Progenitor cell of endocrine pancreas (in vitro differentiated cells): ENCODE results near the gene P3R3URF. TPM values are rescaled to one million over a fixed set of nuclear protein-coding genes. Genes with fewer than 3 reads are reported as not detected.
A peak's percentile ranks its signal among the peaks of the same experiment; 100 is the strongest.

Experiments
- DNase-seq: peaks from one replicate; pipeline ENCODE4 v3.0.0; 2021; ENCODE audit warnings: low spot score; ENCODE audit not compliant: unreplicated experiment
- H3K27ac Mint-ChIP-seq: 2 replicates; pipeline ENCODE4 v1.8.0; 2021; ENCODE audit warnings: mild to moderate bottlenecking, moderate library complexity, mixed read lengths
- H3K27me3 Mint-ChIP-seq: 2 replicates; pipeline ENCODE4 v1.8.0; 2021; ENCODE audit warnings: mixed read lengths
- H3K36me3 Mint-ChIP-seq: 2 replicates; pipeline ENCODE4 v1.8.0; 2022; ENCODE audit warnings: mixed read lengths; ENCODE audit not compliant: insufficient read depth
- H3K4me1 Mint-ChIP-seq: 2 replicates; pipeline ENCODE4 v1.8.0; 2021; ENCODE audit warnings: low read depth, mixed read lengths
- H3K4me3 Mint-ChIP-seq: 2 replicates; pipeline ENCODE4 v1.8.0; 2021; ENCODE audit warnings: low read depth, mild to moderate bottlenecking, moderate library complexity, mixed read lengths
- H3K9me3 Mint-ChIP-seq: 2 replicates; pipeline ENCODE4 v1.8.0; 2021; ENCODE audit warnings: low read depth, mixed read lengths
- total RNA-seq: library from RNA; stranded (reverse); gene quantifications from 2 replicates; pipeline ENCODE4 v1.2.1, GENCODE V29; 2021
- TF ChIP-seq, protein P1 (sequence below): fragments of 200-600 bp; sonication (generic); IDR thresholded peaks from one replicate; pipeline ENCODE4 v1.5.0; 2021; ENCODE audit warnings: antibody characterized with exemption, mild to moderate bottlenecking; ENCODE audit not compliant: unreplicated experiment

Gene P3R3URF
- total RNA-seq, 1 donor from 2014 or later, result not detected

DNA sequence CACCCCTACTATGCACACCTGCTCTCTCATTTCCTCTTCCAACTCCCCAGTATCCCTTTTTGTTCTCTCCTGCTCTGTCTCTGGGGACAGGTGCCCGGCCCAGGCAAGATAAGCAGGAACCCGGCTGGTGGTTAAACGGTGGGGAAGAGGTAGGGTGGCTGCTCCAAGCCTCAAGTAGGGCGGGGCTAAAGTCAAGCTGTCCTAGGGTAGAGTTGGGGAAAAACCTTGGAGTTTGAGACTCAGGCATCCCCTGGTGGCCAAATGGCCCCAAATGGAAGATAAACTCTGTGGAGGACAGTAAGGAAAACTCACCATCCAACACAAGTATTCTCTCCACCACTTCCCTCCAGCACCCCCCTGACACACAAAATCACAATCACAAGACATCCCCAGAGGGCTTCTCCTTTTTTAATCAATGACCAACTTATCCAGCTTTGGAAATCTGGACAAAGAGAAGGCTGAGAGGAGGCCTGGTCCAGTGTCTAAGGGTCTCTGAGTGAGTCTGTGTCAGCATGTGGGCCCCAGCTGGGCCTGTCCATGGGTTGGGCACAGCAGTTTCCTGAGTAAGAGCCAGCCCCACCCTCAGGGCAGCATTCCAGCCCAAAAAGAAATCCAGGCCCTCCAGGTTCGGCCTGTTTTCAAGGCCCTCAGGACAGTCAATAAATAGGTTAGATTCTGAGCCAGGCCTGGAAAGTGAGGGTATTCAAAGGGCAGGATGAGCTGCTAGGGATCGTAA, 12.2 kb upstream of the P3R3URF start:
- Mint-ChIP-seq H3K4me1 (peaks cover 4% of the 10 kb centered on the region), H3K27ac (no peak overlapping the region), H3K36me3 (peaks cover 4% of the 10 kb centered on the region), H3K27me3 (no peaks in the 10 kb centered on the region), H3K9me3 (no peaks in the 10 kb centered on the region), H3K4me3 (no peak overlapping the region)
- DNase-seq, result no peak
- TF ChIP-seq, protein P1, sequence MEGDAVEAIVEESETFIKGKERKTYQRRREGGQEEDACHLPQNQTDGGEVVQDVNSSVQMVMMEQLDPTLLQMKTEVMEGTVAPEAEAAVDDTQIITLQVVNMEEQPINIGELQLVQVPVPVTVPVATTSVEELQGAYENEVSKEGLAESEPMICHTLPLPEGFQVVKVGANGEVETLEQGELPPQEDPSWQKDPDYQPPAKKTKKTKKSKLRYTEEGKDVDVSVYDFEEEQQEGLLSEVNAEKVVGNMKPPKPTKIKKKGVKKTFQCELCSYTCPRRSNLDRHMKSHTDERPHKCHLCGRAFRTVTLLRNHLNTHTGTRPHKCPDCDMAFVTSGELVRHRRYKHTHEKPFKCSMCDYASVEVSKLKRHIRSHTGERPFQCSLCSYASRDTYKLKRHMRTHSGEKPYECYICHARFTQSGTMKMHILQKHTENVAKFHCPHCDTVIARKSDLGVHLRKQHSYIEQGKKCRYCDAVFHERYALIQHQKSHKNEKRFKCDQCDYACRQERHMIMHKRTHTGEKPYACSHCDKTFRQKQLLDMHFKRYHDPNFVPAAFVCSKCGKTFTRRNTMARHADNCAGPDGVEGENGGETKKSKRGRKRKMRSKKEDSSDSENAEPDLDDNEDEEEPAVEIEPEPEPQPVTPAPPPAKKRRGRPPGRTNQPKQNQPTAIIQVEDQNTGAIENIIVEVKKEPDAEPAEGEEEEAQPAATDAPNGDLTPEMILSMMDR, result no peak

DNA sequence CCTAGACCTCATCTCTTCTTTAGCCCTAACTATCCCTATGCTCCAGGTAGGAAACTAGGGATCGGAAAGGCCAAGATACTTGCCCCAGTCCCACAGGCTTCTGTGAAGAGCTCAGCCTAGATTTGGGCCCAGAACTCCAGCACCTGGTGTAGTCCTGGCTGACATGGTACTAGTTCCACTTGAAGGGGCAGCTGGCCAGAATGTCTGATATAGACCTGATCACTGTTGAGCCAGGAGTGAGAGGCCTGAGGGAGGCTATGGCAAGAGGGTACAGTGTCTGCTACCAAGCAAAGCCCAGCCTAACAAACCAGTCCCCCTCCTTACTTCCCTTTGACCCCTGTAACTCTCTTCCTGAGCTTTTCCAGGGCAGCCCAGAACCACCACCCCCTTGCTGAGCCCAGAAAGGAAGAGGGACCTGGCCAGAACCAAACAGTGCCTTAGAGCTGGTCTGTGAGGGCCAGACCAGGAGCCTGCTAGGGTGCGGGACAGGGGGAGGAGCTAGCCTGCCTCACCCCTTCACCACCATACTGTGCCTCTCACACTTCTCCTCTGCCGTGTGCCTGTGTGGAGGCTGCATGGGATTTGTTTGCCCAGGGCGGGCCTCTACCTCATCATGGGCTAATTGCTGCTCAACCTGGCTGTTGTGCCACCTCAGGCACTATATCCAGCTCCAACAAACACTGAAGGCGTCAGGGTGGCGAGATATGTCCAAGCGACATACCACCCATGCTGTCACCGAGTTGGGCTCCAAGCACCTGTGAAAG, 11.0 kb upstream of the P3R3URF start:
- DNase-seq, result no peak
- no peak overlapping the region for H3K4me3 Mint-ChIP-seq
- H3K9me3 Mint-ChIP-seq, result no peaks in the 10 kb centered on the region
- H3K36me3 Mint-ChIP-seq, result peaks cover 4% of the 10 kb centered on the region
- peak overlapping the region; percentile 44 for H3K27ac Mint-ChIP-seq
- H3K27me3 Mint-ChIP-seq, result no peaks in the 10 kb centered on the region
- H3K4me1 Mint-ChIP-seq, result peaks cover 11% of the 10 kb centered on the region
- TF ChIP-seq, protein P1, result no peak

DNA sequence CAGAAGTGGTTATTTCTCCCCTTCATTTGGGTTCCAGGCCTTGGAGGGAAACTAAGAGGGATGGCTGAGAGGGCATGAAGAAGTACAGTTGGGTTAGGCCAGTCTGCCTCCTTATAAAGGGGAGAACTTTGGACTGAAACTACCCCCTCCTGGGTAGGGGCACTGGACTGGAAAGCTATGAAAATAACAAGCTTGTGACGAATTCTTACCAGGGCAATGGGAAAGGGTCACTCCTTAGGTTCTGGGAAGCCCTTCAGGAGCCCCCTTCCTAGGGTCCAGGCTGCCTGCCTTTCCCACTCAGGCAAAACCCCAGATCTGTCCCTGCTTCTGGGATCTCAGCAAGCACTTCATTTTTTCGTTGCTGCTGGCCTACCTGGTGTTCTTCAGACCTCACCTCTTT, 9.8 kb upstream of the P3R3URF start:
- DNase-seq, result no peak
- no peak overlapping the region for H3K27ac Mint-ChIP-seq
- H3K36me3 Mint-ChIP-seq, result peaks cover 4% of the 10 kb centered on the region
- no peaks in the 10 kb centered on the region for H3K27me3 Mint-ChIP-seq
- peaks cover 15% of the 10 kb centered on the region for H3K4me1 Mint-ChIP-seq
- no peak overlapping the region for H3K4me3 Mint-ChIP-seq
- H3K9me3 Mint-ChIP-seq, result no peaks in the 10 kb centered on the region
- TF ChIP-seq, protein P1, result no peak

DNA sequence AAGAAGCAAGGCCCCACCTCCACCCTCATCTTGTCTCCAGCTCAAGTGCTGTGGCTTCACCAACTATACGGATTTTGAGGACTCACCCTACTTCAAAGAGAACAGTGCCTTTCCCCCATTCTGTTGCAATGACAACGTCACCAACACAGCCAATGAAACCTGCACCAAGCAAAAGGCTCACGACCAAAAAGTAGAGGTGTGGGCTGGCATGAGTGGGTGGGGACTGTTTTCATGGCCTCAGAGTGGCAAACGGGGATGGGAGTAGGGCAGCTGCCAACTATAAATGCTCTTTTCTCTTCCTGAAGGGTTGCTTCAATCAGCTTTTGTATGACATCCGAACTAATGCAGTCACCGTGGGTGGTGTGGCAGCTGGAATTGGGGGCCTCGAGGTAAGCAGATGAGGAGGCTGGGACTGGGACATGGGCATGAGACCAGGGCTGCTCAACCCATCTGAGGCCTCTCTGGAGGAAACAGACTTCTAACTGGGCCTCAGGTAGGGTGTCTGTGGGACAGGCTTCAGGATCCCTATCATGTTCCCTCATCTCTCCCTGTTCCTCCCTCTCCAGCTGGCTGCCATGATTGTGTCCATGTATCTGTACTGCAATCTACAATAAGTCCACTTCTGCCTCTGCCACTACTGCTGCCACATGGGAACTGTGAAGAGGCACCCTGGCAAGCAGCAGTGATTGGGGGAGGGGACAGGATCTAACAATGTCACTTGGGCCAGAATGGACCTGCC, 8.8 kb upstream of the P3R3URF start:
- no peaks in the 10 kb centered on the region for H3K9me3 Mint-ChIP-seq
- H3K36me3 Mint-ChIP-seq, result peaks cover 4% of the 10 kb centered on the region
- DNase-seq, result no peak
- H3K4me1 Mint-ChIP-seq, result peaks cover 15% of the 10 kb centered on the region
- TF ChIP-seq, protein P1, result no peak
- no peak overlapping the region for H3K27ac Mint-ChIP-seq
- H3K27me3 Mint-ChIP-seq, result no peaks in the 10 kb centered on the region
- no peak overlapping the region for H3K4me3 Mint-ChIP-seq

DNA sequence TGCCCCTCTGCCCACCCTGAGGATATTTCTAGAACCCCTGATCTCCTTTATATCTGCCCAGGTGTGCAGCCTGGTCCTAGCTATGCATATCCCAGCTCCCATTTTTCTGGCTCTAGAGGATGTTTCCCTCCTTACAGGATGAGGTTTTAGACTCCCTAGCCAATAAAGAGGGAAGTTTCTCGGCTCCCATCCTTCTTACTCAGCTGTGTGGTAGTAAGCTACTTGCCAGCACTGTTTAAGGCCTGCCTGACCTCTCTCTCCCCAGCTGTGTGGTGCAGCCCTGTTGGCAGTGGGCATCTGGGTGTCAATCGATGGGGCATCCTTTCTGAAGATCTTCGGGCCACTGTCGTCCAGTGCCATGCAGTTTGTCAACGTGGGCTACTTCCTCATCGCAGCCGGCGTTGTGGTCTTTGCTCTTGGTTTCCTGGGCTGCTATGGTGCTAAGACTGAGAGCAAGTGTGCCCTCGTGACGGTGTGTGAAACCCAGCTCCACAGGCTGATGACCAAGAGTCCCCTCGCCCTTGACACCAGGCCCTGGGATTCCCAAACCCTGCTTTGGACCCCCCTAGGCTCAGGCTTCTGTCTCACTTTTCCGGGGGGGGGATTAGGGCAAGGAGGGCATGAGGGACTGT, 7.8 kb upstream of the P3R3URF start:
- no peak overlapping the region for H3K27ac Mint-ChIP-seq
- peaks cover 15% of the 10 kb centered on the region for H3K4me1 Mint-ChIP-seq
- no peak for DNase-seq
- TF ChIP-seq, protein P1, result no peak
- H3K4me3 Mint-ChIP-seq, result no peak overlapping the region
- H3K36me3 Mint-ChIP-seq, result no peaks in the 10 kb centered on the region
- H3K9me3 Mint-ChIP-seq, result no peaks in the 10 kb centered on the region
- H3K27me3 Mint-ChIP-seq, result no peaks in the 10 kb centered on the region
